ENCODE measurements around the gene FXYD2. TPM values are rescaled to one million over a fixed set of nuclear protein-coding genes. Genes with fewer than 3 reads are reported as not detected.

FXYD2 gene
- total RNA-seq, 1 donor from 2014 or later = 2.7 TPM

- no peak for DNase-seq (ENCODE audit: missing footprints)
- no peak for ATAC-seq
- intact Hi-C loops (cut with DNase I) = no loop called here
These were observed 31.6 kb downstream of the FXYD2 start for GRCh38 chr11:117792992-117793391.

- intact Hi-C loops (cut with DNase I) = no loop called here
- no peak for ATAC-seq
- DNase-seq (ENCODE audit: missing footprints) = no peak
These were observed 32.3 kb downstream of the FXYD2 start for GRCh38 chr11:117792241-117792640.

DNA sequence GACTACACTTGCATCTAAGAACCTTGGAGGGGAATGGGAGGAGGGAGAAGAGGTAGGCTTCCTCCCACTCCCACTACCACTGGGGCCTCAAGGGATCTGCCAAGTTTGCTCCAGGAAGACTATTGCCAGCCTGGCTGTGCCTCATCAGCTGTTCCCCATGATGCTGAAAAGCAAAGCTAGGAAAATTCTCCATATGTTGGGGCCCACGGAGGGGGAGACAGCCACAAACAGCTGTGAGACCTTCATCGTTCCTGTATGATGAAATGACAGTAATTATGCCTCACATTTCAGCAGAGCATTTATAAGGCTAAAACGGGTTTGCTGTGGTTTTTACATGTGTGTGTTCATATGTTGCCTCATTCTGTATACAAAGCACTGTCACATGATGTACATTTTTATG, 34.3 kb downstream of the FXYD2 start:
- DNase-seq (ENCODE audit: missing footprints) = no peak
- ATAC-seq = no peak
- intact Hi-C loops (cut with DNase I) = no loop called here

- no peak for ATAC-seq
- no peak for DNase-seq (ENCODE audit: missing footprints)
- intact Hi-C loops (cut with DNase I) = no loop called here
These were observed 35.3 kb downstream of the FXYD2 start for GRCh38 chr11:117789241-117789640.

DNA sequence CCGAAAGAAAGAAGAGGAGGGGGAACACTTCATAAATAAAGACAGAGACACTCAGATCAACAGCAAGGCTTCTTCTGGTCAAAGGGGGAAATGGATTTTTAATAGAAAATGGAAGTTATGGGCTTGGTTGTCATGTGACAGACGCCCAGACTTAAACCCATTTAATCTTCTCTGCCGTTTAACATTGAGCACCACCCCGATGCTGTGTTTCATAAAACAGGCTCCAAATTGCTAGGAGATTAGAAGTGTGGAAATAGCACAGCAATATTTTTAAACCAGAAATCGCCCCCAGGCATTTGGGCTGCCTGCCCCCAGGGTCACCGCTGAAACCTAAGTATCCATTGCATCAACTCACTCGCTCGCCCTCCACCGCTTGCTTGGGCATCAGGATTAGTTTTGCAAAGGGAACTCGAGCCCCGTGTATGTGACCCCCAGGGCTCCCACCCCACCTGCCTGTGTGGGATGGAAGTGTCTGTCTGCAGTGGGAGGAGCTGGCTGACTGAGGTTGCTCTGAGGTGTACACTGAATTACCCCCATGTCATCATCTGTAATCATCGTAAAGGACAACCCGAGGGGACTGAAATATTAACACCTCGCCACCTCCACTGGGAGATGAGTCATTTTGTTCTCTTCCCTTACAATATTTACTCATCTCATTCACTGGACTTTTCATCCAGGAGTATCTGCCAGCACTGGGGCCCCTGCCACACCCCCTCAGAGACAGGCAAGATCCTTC, 38.2 kb downstream of the FXYD2 start:
- DNase-seq (ENCODE audit: missing footprints) = no peak
- ATAC-seq = no peak
- intact Hi-C loops (cut with DNase I) = no loop called here

DNA sequence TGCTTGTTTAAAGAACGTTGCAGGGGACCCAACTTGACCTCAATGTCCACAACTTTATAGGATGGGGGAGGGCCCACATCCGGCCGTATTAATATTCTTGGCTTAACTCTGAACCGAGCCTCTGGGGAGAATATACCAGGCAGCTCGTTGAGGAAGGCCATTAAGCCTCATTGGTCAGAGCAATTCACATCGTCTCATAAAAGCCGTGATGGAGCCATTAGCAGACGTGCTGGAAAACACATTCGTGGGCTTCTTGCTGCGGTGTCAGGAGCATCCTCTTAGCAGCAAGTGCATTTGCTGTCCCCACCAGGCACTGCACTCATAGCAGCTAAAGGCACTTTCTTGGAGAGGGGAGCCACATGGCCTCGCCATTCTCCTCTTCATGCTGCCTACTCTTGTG, 42.4 kb downstream of the FXYD2 start:
- no peak for ATAC-seq

DNA sequence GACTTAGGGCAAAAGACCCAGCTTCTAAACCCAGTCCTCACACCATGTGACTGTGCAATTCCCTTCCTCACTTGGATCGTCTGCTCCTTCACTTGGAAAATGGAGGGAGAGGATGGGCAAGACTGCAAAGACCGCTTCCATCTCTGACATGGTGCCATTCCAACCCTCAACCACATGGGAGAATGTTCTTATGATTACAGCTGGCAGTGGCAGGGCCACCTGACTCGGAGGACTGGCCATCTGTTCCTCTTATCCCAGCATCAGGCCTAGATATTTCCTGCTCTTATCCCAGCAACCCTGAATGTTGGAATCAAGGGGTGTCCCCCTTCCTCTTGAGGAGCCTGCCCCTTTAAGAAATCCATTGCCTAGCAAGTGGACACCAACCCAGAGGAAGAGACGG, 42.9 kb downstream of the FXYD2 start:
- no peak for ATAC-seq
- no peak for DNase-seq (ENCODE audit: missing footprints)
- intact Hi-C loops (cut with DNase I) = no loop called here

More for the DNA sequence above, 42.4 kb downstream of the FXYD2 start:
- no peak for DNase-seq (ENCODE audit: missing footprints)
- intact Hi-C loops (cut with DNase I) = no loop called here

DNA sequence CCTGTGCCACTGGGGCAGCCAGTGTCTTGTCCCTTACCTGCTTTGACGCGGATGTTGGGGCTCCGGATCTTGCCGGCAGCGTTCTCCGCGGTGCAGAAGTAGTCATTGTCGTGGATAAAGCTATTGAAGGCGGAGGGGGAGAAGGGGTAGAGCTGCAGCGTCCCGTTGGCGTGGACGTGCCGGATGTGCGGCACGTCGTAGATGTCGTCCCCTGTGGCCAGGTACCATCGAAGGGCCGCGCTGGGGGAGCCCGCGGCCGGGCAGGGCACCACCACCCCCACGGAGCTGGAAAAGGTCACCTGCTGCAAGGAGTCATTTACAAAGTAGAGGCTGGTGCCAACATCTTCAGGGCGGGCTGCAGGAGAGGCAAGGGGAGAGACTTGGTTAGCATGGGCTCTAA, 44.1 kb downstream of the FXYD2 start:
- ATAC-seq = no peak
- intact Hi-C loops (cut with DNase I) = no loop called here
- no peak for DNase-seq (ENCODE audit: missing footprints)

GRCh38 chr11:117774553-117774952, 50.0 kb downstream of the FXYD2 start:
- intact Hi-C loops (cut with DNase I) = no loop called here
- no peak for ATAC-seq
- no peak for DNase-seq (ENCODE audit: missing footprints)

DNA sequence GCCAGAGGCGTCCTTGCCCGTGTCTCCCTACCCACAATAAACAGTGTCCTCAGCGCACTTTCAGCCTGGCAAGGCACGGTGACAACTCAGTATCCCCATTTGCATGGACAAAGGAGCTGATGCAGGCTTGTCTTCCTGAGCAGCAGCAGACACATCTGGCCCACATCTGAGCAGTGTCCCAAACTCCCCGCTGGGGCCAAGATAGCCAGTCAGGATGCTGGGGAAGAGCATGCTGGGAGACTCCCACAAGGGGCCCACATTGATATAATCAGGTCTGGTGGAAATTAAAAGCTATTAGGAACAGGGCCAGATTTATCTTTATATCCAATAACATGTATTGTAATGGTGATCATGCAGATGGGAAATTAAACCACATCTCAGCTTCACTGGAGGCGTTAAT, 52.2 kb downstream of the FXYD2 start:
- DNase-seq (ENCODE audit: missing footprints) = no peak
- ATAC-seq = no peak
- intact Hi-C loops (cut with DNase I) = no loop called here

- intact Hi-C loops (cut with DNase I) = no loop called here
- ATAC-seq = no peak
These were observed 52.7 kb downstream of the FXYD2 start for GRCh38 chr11:117771841-117772240.

DNA sequence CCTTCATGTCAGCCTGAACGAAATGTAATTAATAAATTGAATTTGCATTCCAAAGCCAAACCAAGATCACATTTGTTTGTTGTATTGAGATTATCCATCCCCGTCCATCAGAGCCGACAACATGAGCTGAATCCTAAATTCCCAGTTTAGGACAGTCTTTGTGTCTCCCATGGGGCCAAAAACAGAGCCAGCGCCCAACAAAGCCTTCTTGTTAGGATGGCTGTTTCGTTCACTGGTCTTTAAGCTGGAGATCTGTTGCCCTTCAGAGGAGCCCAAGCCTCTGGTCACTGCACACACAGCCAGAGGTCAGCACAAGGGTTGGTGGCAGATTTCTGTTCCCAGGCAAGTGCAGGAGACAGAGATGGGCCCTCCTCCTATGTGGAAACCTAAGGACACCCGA, 53.3 kb downstream of the FXYD2 start:
- no peak for ATAC-seq
- no peak for DNase-seq (ENCODE audit: missing footprints)
- intact Hi-C loops (cut with DNase I) = no loop called here

More at GRCh38 chr11:117771841-117772240, 52.7 kb downstream of the FXYD2 start:
- DNase-seq (ENCODE audit: missing footprints) = no peak

GRCh38 chr11:117770061-117770460, 54.5 kb downstream of the FXYD2 start:
- ATAC-seq = no peak
- DNase-seq (ENCODE audit: missing footprints) = no peak
- intact Hi-C loops (cut with DNase I) = no loop called here

Other genes starting within 250 kb of the FXYD2 start
- gene DSCAML1, start 27.5 kb downstream of the FXYD2 start, total RNA-seq = 0.22 TPM
- 41.2 TPM for gene FXYD6, start 51.9 kb upstream of the FXYD2 start, total RNA-seq
- not detected for gene TMPRSS13, start 104.7 kb upstream of the FXYD2 start, total RNA-seq
- gene IL10RA, start 161.7 kb upstream of the FXYD2 start, total RNA-seq = 7.2 TPM